Activated CD4-positive, alpha-beta T cell treated with anti-CD3 and anti-CD28 coated beads, Interleukin-2, amount 50 U/mL, for 4 hours (primary cell): ENCODE measurements around the gene KCNJ10.
"Not testable (repeated sequence)": the region's sequence is repeated elsewhere in the genome, so short reads cannot be mapped to it uniquely, and the experiment has no call there.

Experiments
- DNase-seq, 2 experiments: peaks; one replicate each; pipeline ENCODE4 v3.0.0-alpha.2; 2020

The KCNJ10 gene

DNA sequence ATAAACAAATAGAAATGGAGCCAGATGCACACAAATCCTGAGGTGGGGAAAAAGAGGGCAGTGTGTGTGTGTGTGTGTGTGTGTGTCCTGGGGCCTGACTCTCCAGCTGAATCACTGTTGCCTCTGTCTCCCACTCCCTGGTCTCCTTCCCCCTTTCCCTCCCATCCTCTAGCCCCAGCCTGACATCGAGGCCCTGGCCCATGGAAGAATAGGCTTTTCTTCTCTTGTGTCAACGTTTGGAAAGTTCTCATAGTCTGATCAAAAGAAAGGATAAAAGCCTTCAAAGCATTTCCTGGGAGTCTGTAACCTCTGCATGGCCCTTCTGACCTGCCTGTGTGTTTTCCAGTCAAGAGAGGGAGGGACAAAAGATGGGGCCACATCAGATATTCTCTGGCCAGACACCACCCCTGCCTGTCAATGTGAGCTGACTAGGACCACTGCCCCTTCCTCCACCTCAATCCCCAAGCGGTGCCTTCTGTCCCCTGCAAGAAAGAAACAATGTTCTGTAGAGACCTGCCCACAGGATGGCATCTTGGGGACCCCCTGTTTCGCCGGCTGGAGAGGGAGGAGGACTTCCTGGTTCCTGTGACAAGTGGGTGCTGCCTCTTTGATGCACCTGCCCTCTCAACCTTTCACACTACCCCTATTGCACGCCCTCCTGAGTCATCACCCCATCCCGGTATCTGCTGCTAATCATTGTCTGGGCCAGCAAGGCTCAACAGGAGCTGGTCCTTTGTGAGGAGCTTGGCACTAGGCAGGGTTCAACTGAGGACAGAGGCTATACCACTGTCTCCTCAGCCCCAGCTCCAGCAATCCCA, 16.2 kb downstream of the KCNJ10 start:
- DNase-seq = no peak

DNA sequence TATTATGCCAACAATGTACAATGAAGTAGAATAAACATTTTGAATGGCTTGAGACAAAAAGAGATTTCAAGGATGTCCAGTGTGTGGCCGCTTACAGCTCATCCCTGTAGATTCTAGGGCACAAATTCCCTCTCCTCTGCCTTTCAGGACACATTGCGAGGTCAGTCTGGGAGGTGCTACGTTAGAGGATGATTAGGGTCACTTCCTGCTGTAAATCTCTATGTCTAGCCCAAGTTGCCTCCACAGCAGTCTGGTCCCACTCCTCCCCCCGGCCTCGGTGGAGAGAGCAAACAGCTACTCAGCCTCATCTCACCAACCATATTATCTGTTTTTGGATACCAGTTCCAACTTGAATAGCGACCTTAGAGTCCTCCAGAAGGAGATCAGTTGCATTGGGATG, 17.0 kb downstream of the KCNJ10 start:
- no peak for DNase-seq

DNA sequence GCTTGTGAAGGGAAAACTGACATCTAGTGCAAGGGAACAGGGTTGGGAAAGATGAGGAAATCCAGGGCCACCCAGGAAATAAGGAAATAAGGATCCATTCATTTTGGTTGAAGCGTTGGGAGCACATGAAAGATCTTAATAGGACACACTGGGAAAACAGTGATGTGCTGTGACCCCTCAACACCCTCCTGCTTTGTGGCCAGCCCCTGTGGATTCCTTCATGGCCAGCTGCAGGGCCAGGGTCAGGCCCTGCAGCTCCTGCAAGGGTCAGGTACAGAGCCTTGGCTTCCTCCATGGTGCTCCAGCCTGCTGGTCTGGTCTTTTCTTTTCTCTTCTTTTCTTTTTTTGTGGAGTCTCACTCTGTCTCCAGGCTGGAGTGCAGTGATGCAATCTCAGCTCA, 19.3 kb downstream of the KCNJ10 start:
- no peak for DNase-seq

DNA sequence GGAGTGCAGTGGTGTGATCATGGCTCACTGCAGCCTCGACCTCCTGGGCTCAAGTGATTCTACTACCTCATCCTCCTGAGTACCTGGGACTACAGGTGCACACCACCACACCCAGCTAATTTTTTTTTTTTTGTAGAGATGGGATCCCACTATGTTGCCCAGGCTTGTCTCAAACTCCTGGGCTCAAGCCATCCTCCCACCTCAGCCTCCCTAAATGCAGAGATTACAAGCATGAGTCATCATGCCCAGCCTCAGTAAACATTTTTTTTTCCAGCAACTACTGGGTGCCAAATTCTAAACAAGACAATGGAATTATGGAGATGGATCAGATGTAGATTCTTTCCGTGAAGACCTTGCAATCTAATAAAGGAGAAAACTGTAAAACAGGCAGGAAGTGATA, 19.8 kb downstream of the KCNJ10 start:
- DNase-seq = not testable (repeated sequence)

DNA sequence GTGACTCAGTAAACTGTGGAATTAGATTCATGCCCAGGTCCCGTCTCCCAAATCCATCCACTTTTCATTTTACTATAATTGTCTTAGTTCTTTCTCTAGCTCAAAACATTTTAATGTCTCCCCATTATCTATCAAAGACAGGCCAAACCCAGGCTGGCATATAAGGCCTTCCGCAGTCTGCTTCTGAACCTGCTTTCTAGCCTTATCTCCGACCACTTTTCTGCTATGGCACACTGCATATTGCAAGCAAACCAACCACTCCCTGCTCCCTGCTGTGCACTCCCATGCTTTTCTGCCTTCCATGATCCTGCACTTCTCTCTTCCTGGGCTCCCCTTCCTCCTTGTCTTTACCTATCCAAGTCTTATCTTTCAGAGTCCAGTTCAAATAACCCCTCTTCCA, 20.9 kb downstream of the KCNJ10 start:
- no peak for DNase-seq

DNA sequence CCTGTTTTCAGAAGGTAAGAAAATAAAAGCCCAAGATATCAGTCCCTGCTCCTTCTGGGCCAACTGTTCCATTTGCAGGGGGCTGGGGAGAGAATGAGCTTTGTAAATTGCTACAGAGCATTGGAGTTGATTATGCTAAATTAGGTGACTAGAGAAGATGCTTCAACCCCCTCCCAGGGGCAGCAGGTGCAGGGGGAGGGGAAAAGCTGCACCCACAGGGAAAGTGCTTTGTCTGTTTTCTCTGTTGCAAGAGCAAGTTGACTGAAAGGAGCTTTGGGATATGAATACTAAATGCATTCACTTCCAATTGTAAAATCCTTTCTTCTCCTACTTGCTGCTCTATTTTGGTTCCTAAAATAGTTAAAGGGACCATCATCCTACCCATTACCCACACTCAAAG, 21.6 kb downstream of the KCNJ10 start:
- no peak for DNase-seq

DNA sequence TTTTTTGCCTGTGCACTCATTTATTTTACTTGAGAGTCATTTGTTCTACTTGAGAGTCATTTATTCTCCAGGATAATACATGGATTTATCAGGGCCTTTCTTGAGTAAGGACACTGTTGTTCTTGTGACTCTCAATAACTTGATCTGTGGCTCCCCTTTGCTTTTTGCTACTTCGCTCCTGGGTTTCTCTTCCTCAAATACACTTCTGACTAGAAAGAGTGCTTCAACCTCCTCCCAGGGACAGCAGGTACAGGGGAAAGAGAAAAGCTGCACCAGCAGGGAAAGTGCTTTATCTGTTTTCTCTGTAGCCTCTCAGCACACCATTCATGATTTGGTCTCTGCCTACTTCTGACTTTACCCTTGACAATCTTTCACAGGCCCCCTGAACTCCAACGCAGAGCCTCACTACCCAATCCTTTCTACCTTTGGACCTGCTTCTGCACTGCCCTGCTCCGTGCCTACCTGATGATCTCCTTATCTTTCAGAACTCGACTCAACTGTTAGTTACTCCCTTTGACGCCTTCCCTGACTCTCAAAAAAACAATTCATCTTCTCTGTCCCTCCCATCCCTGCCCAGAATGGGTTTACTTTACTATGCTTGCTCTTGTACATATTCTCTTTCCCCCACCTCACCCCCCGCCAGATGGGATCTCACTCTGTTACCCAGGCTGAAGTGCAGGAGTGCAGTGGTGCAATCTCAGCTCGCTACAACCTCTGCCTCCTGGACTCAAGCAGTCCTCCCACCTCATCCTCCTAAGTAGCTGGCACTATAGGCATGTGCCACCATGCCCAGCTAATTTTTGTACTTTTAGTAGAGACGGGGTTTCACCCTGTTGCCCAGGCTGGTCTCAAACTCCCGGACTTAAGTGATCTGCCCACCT, 22.6 kb downstream of the KCNJ10 start:
- DNase-seq = no peak

DNA sequence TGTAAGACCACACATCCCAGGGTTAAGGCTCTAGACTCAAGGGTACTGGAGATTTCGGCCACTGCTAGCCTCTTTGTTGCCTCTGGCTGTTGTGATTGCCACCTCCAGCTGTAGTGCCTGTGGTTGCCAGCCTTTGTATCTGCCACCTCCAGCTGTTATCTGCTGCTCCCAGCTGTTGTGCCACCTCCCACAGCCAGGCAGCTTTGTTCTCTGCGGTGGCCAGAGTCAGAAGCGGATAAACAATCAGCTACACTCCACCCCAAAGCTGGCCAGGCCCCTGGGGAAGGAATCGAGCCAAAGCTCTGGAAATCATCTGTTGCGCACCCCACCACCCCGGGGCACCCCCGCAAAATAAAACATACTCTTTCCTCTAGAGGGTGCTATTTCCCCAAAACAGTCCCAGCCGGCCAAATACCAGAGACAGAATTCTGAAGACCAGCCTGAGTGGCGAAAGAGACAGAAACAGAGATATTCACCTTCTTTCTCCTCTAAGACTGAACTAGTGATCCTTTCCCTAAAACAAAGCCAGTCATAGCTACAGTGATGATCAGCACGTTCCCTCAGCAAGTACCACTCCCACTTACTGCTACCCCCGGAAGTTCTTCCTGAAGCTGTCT, 23.4 kb downstream of the KCNJ10 start:
- DNase-seq = peak in 1 of 2 experiments; percentile 17

DNA sequence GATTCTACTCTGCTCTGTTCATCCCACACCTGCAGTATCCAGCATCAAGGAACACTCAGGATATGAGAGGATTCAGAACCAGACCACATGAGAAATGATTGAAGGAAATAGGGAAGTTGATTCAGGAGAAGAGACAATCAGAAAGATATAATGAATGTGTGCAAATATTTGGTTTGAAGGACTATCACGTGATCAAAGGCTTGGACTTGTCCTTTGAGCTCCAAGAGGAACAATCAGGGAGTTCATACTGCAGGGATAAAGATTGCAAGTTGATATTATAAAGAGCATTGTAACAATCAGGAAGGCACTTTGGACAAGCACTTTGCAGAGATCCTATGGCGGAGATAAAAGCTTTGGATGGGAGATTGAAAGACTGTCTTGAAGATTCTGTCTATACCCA, 24.3 kb downstream of the KCNJ10 start:
- no peak for DNase-seq

DNA sequence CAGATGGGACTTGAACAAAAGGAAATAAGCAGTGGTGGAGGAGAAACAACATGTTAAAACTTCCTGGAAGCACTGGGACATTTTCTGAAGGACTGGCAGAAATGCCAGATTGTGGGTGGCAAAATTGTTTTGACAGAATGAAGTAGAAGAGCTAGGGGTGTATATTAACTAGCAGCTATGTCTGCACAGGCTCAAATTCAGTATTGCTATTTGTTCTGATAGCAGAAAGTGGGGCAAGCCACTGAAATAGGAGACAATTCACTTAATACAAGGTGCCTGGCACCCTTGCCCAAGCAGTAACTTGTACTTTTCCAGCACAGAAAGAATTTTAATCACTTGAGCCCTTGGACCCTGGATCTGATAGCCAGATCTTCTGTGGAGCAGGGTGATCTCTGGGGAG, 26.4 kb downstream of the KCNJ10 start:
- no peak for DNase-seq

DNA sequence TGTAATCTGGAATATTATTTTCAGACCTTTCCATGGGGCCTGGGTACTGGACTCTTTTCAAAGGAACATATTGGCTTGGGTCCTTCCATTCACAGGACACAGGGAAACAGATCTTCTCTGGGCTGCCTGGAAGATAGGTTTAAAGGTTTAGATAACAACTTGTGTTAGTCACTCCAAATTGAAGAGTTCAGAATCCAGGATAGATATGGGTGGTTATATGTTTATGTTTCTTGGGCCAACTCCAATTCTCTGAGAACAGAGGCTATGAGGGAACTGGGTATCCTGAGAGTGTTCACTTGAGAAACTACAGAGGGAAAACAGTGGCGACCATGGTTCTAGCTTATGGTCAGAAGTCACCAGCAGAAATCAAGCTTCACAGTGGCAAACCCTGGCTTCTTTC, 29.5 kb downstream of the KCNJ10 start:
- no peak for DNase-seq

DNA sequence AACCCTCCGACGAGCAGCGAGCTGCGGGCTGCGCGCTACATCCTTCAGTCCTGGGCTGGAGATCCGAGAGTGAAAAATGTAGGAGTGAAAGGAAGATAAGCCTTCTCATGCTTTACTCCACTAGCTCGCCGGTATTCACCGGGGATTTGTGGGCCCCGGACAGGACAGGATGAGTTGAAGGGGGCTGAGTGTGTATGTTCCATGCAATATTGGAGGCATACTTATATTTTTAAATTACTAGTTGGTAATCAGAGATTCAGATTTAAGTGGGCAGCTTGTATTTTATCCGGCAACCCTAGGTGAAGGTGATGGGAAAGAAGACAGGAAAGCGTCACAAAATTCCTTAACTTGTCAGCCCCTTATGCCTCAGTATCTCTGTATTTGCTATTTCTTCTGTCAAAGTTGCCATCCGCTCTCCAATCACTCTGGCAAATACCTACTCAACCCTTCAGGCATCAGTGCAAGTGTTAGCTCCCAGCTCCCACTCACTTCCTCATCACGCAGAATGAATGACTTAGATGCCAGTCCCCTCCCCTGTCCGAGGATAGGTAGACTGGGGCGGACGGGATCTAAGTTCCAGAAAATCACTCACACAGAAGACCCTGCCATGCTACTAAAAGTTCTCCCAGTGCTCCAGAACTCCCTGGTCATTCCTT, 37.7 kb downstream of the KCNJ10 start:
- no peak for DNase-seq

DNA sequence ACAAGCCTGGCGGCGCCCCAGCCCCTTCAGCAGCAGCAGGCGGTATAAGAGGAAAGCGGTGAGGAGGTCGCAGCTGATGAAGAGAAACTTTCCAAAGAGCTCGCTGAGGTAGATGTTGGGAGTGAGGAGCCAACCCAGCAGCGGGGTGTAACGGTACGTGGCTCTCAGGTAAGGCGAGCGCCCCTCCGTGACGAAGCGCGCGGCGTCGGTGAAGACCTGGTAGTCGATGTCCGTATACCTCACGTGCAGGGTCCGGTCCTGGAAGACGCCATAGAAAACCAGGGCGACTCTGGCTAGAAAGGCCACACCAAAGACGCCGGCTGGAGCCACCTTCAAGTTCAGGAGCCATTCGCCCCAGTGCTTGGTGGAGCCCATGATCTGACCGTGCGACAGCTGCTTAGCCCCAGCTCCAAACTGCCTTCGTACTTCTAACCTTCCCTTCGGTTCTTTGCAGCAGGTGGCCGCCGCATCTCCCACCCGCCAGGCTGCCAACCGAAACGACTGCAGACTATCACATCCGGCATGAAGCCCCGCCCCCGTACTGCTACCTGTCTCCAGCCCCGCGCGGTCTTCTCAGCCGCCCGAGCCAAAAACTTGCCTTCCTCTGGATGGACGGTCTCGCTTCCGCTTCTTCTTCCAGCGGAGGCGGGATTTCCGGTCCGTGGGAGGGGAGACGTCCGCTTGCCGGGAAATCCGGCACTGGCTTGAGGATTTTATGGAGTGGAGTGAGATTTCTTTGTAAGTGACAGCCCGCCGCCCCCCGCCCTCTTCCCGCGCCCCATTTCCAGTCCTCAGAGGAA, 38.4 kb downstream of the KCNJ10 start, which contains the start of gene PIGM:
TSS of gene PIGM (minus strand) at position 626 of the 800 bp plus-strand sequence. CDS start at position 375, 251 bp downstream.
- DNase-seq = peak; percentile 90 to 91

DNA sequence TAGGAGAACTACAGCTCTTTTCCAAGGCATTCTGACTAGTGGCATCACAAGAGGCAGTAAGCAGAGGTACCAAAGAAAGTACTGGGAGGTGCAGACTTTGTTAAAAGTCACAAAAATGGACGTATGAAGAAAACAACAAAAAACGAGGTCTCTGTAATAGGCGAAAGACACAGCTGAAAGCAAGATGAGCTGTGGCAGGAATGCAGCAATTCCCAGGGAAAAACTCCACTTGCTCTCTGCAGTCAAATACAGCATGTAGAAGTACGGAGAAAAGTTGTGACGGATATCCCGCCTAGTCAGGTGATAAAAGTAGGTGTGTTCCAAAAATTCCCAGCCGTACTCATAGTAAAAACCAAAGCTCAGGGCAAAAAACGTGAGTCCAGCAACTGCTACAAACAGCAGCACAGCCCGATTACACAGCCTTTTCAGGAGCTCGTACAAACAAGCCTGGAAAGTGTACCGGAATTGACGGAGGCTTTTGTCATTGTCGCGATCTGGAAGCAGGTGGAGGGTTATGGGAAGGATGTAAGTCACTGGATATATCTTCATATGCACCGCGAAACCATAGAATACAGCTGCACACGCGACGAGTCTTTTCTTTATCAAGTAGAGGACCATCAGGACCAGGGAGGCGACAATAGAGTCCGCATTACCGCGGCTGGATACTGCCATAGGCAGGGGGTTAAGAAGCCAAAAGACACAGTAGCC, 39.1 kb downstream of the KCNJ10 start:
- DNase-seq = no peak

DNA sequence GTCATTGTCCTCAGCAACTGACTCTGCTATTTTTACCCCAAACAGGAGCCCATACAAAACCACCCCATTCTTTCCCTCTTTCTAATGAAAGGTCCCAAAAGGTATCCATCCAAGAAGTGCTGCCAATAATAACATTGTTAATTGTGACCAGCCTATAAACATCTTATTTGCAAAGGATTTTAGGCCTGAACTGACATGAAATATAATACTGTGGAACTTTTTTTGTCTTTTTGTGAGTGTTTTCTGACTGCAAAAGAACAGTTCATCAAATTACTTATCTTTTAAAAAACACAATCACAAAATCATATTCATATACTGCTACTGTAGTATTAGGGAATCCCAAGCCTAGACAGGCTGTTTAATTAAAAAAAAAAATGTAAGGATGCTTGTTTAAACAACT, 41.5 kb downstream of the KCNJ10 start:
- DNase-seq = no peak

DNA sequence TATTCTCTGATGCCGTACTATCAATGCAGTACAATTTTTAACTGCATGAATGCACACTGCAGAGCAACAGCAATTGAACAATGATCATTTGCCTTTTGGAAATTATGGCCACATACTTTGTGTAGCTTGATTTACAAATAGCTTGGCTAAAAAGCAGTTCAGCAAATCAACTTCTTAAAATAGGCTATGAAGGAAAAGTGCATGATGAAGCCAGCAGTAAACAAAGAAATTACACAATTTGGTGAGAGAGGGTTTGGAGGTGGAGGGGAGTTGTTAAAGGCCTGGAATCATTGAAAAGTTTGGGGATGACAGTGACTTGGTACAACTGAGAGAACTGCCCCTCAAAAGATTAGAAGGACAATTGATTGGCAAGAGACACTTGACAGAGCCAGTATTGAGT, 44.6 kb downstream of the KCNJ10 start:
- DNase-seq = no peak

DNA sequence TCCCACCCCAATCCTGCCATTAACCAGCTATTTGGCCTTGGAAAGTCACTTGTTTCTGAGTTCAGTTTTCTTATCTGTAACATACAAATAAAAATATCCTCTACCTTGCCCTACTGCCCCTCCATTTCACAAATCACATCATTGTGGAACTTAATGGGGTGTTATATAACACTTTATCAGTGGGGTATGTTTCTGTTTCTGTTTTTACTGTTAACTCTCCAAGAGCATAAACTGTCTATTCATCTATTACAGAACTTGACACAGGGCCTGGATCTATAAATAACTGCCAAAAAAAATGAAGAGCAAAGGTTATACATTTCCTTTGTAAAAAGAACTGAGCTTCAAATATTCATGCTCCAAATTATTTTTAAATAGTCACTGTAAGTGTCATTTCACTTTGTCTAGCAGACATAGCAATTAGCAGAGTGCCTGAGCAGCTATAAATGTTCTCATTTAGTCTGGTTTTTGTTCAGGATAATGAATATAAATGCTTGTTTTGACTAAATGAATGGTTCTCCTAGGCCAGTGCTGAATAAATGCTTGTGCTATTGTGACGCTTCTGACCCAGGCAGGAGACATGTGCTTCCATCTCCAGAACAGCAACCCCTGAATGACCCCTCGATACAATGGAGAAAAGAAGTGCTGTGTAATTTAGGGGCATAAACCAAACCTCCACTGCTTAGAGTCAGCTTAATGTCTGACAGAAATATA, 45.6 kb downstream of the KCNJ10 start:
- DNase-seq = no peak

DNA sequence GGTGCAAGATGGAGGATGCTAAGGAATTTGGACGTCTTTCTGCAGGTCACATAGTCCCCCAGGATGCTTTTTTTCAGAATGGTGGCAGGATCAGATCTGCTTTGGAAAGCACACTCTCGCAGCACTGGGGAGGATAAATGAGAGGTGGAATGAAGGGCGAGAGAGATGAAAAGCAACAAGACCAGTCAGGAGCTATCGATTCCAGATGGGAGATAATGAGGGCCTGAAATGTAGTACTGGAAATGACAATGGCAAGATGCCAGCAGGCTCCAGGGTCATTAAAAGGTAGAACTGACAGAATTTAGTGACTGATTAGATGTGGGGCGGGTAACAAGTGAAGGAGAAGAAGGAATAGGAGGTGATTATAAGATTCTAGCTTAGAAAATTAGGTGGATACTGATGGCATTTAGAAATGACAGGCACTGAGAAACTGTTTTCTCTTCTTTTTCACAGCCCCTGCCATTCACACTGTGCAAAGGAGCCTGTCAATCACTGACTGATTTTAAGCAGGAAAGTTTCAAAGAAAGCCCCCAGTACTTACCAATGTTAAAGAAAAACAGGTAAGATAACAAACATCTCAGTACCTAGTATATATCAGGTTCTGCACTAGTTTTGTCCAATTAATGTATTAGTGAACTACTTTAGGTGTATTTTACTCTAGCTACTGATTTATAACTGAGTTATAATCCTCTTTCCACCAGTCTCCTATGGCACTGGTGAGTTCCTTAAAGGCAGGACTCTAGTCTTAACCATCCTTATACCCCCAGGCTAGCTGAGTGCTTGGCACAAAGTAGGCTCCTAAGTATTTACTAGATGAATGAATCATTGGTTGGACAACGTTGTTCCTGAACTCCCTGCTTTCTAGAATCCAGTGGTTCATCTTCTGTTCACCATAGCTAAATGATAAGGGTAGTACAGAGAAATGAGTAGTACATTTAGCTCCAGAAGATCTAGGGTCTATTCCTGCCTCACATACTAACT, 47.3 kb downstream of the KCNJ10 start:
- DNase-seq = no peak

DNA sequence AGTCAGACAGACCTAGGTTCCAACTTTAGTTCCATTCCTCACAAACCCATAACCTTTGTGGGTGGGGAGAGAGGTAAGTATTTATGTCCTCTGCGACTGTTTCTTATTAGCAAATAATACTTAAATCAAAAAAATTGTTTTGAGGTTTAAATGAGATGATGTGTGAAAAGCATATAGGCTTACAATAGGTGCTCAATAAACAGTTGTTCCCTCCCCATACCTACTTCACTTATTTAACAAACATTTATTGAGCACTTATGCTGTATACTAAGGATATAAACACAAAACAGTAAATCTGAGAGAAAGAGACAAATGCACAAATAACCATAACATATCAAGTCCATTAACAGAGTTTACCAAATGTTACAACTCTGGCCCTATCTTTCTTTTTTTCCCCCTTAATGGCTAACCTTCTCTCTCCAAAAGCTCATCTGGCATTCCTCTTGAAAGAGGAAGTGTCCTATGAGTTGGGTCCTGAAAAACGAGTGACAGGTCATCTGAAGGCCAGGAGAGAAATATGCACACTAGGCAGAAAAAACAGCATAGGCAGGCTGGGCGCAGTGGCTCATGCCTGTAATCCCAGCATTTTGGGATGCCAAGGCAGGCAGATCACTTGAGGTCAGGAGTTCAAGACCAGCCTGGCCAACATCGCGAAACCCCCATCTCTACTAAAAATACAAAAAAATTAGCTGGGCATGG, 48.4 kb downstream of the KCNJ10 start:
- DNase-seq = no peak
